Loucy (cell line): ENCODE measurements around the gene ADARB2.

Experiments
- H2AFZ ChIP-seq: fragments of 200-600 bp; sonication (generic); 2 replicates; pipeline ENCODE4 v1.6.0; 2016; ENCODE audit warnings: antibody characterized with exemption, mild to moderate bottlenecking, low read length, moderate library complexity
- H3F3A ChIP-seq: fragments of 200-600 bp; 2 replicates; pipeline ENCODE4 v1.6.0; 2016; ENCODE audit warnings: antibody characterized with exemption, low read depth, mild to moderate bottlenecking
- H3K27me3 ChIP-seq: fragments of 200-600 bp; sonication (generic); 2 replicates; pipeline ENCODE4 v1.6.1; 2014; ENCODE audit warnings: low read length, mild to moderate bottlenecking; ENCODE audit not compliant: insufficient read depth, poor library complexity, severe bottlenecking
- H3K36me3 ChIP-seq: fragments of 200-600 bp; sonication (generic); 2 replicates; pipeline ENCODE4 v1.6.1; 2016; ENCODE audit warnings: low read length; ENCODE audit not compliant: insufficient read depth
- H3K4me1 ChIP-seq: fragments of 200-600 bp; sonication (generic); 2 replicates; pipeline ENCODE4 v1.5.1; 2014; ENCODE audit warnings: low read length, mild to moderate bottlenecking; ENCODE audit not compliant: insufficient read depth, poor library complexity, severe bottlenecking
- H3K4me2 ChIP-seq: fragments of 200-600 bp; sonication (generic); 2 replicates; pipeline ENCODE4 v1.6.0; 2014; ENCODE audit warnings: antibody characterized with exemption, low read length, low read depth, mild to moderate bottlenecking; ENCODE audit not compliant: poor library complexity, severe bottlenecking
- H3K4me3 ChIP-seq: fragments of 200-600 bp; sonication (generic); 2 replicates; pipeline ENCODE4 v1.5.1; 2014; ENCODE audit warnings: low read length, mild to moderate bottlenecking, mixed read lengths; ENCODE audit not compliant: poor library complexity, severe bottlenecking
- H3K79me2 ChIP-seq: fragments of 200-600 bp; sonication (generic); 2 replicates; pipeline ENCODE4 v1.6.1; 2014; ENCODE audit warnings: low read length; ENCODE audit not compliant: insufficient read depth
- H3K9ac ChIP-seq: fragments of 200-600 bp; sonication (generic); 2 replicates; pipeline ENCODE4 v1.6.0; 2014; ENCODE audit warnings: mild to moderate bottlenecking, low read depth, low read length, moderate library complexity; ENCODE audit not compliant: poor library complexity, severe bottlenecking
- H3K9me2 ChIP-seq: fragments of 200-600 bp; sonication (generic); replicated peaks from 2 replicates; pipeline ENCODE4 v1.6.1; 2016; ENCODE audit warnings: low read depth, low read length, mixed read lengths
- H3K9me3 ChIP-seq: fragments of 200-600 bp; sonication (generic); 2 replicates; pipeline ENCODE4 v1.6.1; 2014; ENCODE audit warnings: mild to moderate bottlenecking, antibody characterized with exemption, low read length, low read depth; ENCODE audit not compliant: insufficient read depth
- H4K20me1 ChIP-seq: fragments of 200-600 bp; sonication (generic); 2 replicates; pipeline ENCODE4 v1.6.0; 2014; ENCODE audit warnings: antibody characterized with exemption, low read length, mild to moderate bottlenecking; ENCODE audit not compliant: insufficient read depth, poor library complexity, severe bottlenecking
- EZH2phosphoT487 ChIP-seq: fragments of 200-600 bp; IDR thresholded peaks from 2 replicates; pipeline ENCODE4 v1.6.1; 2018; ENCODE audit warnings: antibody characterized with exemption, mild to moderate bottlenecking, moderate library complexity, borderline replicate concordance
- TF ChIP-seq, protein P1 (sequence below): fragments of 200-600 bp; sonication (generic); conservative IDR thresholded peaks from 2 replicates; pipeline ENCODE4 v1.5.1; 2014; ENCODE audit warnings: mild to moderate bottlenecking, antibody characterized with exemption, low read length

ADARB2 gene

DNA sequence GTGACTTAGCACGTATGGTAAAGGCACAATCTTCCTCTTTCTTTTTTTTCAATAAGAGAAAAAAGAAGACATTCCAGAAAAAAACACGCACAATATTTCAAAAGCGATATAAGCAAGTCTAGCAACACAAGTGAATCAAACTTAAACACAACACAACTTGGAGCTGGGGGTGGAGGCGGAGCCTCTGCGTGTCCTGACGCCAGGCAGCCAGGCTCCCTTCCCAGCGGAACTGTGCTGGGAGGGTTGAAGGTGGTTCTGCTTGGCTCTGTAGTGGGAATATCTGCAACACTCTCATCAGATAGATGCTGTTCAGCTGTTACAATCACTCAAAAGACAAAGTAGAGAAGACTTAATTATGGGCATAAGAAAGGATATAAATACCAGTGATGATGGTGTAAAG lies 469.8 kb downstream of the ADARB2 start:
- Histone ChIP-seq H3K9me2 (no peaks in the 10 kb centered on the region), H3K79me2 (no peaks in the 10 kb centered on the region), H3K4me3 (no peak overlapping the region), H3K4me2 (no peak overlapping the region), H2AFZ (no peak overlapping the region), H4K20me1 (no peaks in the 10 kb centered on the region), H3K36me3 (no peaks in the 10 kb centered on the region), H3F3A (no peaks in the 10 kb centered on the region), H3K9me3 (no peaks in the 10 kb centered on the region), H3K4me1 (no peaks in the 10 kb centered on the region), H3K27me3 (no peaks in the 10 kb centered on the region), H3K9ac (no peak overlapping the region)
- TF ChIP-seq, protein P1, sequence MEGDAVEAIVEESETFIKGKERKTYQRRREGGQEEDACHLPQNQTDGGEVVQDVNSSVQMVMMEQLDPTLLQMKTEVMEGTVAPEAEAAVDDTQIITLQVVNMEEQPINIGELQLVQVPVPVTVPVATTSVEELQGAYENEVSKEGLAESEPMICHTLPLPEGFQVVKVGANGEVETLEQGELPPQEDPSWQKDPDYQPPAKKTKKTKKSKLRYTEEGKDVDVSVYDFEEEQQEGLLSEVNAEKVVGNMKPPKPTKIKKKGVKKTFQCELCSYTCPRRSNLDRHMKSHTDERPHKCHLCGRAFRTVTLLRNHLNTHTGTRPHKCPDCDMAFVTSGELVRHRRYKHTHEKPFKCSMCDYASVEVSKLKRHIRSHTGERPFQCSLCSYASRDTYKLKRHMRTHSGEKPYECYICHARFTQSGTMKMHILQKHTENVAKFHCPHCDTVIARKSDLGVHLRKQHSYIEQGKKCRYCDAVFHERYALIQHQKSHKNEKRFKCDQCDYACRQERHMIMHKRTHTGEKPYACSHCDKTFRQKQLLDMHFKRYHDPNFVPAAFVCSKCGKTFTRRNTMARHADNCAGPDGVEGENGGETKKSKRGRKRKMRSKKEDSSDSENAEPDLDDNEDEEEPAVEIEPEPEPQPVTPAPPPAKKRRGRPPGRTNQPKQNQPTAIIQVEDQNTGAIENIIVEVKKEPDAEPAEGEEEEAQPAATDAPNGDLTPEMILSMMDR, result no peak
- TF ChIP-seq EZH2phosphoT487, result no peak

DNA sequence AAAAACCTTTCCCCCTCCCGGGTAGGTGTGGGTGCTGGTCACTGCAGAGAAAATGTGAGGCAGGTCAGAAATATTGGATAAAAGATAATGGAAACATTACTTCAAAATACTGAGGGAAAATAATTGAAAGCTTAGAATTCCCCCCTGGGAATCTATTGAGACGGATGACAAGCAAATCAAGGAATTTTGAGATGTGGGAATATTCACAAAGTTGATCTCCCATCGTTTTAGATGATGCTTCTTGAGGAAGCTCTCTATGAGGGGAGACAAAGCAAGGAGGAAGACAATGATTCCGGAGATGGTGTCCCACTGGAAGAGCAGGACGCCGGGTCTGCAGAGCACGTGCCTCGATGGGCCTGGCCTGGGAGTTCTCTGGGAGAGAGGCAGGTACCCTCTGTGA lies 470.2 kb downstream of the ADARB2 start:
- Histone ChIP-seq H3K9me2 (no peaks in the 10 kb centered on the region), H3K79me2 (no peaks in the 10 kb centered on the region), H3K27me3 (no peaks in the 10 kb centered on the region), H3K4me3 (no peak overlapping the region), H4K20me1 (no peaks in the 10 kb centered on the region), H3K9ac (no peak overlapping the region), H3F3A (no peaks in the 10 kb centered on the region), H3K4me2 (no peak overlapping the region), H3K36me3 (no peaks in the 10 kb centered on the region), H3K4me1 (no peaks in the 10 kb centered on the region), H3K9me3 (no peaks in the 10 kb centered on the region), H2AFZ (no peak overlapping the region)
- no peak for TF ChIP-seq EZH2phosphoT487
- TF ChIP-seq, protein P1, result no peak

DNA sequence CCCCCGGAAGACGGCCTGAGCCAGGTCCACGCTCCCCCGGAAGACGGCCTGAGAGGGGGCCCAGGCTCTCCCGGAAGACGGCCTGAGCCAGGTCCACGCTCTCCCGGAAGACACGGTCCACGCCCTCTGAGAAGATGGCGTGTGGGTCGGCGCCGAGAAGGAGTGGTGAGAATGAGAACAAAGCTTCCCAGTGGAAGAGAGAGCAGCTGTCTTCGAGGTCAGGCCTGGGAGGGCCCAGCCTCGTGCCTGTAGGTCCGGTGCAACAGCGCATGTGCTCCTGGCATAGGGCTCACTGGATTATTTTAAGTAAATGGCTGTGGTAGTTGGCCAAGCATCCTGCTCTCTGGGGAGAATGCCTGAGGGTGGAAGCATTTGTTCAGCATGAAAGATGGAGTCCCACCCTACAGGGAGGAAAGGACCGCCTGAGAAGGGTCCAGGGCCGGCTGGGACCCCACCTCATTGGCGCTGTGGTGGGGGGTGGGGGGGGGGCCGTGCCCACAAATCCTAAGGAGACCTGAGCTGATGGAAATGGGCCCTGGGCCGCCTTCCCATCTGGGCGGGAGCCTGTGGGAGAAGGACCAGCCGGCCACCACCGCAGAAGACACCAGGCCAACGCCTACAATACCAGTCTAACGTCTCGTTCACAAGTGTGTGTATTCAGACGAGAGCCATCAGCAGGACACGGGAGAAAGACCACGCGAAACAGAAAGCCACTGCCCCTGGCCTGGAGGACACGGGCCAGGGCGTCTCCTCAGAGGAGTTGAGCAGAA lies 471.1 kb downstream of the ADARB2 start:
- no peaks in the 10 kb centered on the region for H3K27me3 ChIP-seq
- H3K4me1 ChIP-seq, result no peaks in the 10 kb centered on the region
- no peaks in the 10 kb centered on the region for H3K36me3 ChIP-seq
- no peaks in the 10 kb centered on the region for H4K20me1 ChIP-seq
- no peaks in the 10 kb centered on the region for H3K9me2 ChIP-seq
- H2AFZ ChIP-seq, result no peak overlapping the region
- H3F3A ChIP-seq, result no peaks in the 10 kb centered on the region
- no peak overlapping the region for H3K4me2 ChIP-seq
- TF ChIP-seq EZH2phosphoT487, result no peak
- TF ChIP-seq, protein P1, result no peak
- no peak overlapping the region for H3K4me3 ChIP-seq
- no peak overlapping the region for H3K9ac ChIP-seq
- no peaks in the 10 kb centered on the region for H3K79me2 ChIP-seq
- no peaks in the 10 kb centered on the region for H3K9me3 ChIP-seq
